GM23338 (cell line): ENCODE data around the gene MPRIP. TPM values are rescaled to one million over a fixed set of nuclear protein-coding genes. Genes with fewer than 3 reads are reported as not detected.

Experiments
- ATAC-seq: fragments of 200-7000 bp; cut with Tn5 transposase; 3 replicates; pipeline ENCODE4 v1.9.1; 2020
- DNase-seq: peaks from one replicate; pipeline ENCODE4 v3.0.0-alpha.2; 2015; ENCODE audit warnings: low spot score
- H2AFZ ChIP-seq: fragments of 200-600 bp; sonication (generic); 2 replicates; pipeline ENCODE4 v1.8.0; 2016; ENCODE audit warnings: antibody characterized with exemption, mild to moderate bottlenecking, moderate library complexity
- H3F3A ChIP-seq: fragments of 200-600 bp; sonication (generic); replicated peaks from 2 replicates; pipeline ENCODE4 v1.8.0; 2017; ENCODE audit warnings: antibody characterized with exemption, mixed run types, low read depth
- H3K27ac ChIP-seq: fragments of 200-600 bp; sonication (generic); 2 replicates; pipeline ENCODE4 v1.6.1; 2016; ENCODE audit warnings: low read depth
- H3K27me3 ChIP-seq: fragments of 200-600 bp; sonication (generic); 2 replicates; pipeline ENCODE4 v1.8.0; 2016; ENCODE audit warnings: mild to moderate bottlenecking, mixed run types, moderate library complexity; ENCODE audit not compliant: insufficient read depth
- H3K36me3 ChIP-seq: fragments of 200-600 bp; sonication (generic); 2 replicates; pipeline ENCODE4 v1.8.0; 2016; ENCODE audit warnings: mild to moderate bottlenecking; ENCODE audit not compliant: insufficient read depth
- H3K4me1 ChIP-seq: fragments of 200-600 bp; sonication (generic); 2 replicates; pipeline ENCODE4 v1.8.0; 2016; ENCODE audit warnings: mild to moderate bottlenecking, moderate library complexity; ENCODE audit not compliant: insufficient read depth
- H3K4me2 ChIP-seq: fragments of 200-600 bp; sonication (generic); 2 replicates; pipeline ENCODE4 v1.7.1; 2017; ENCODE audit warnings: mixed run types
- H3K4me3 ChIP-seq: fragments of 200-600 bp; sonication (generic); 2 replicates; pipeline ENCODE4 v1.6.1; 2016; ENCODE audit warnings: mixed run types
- H3K79me2 ChIP-seq: fragments of 200-600 bp; sonication (generic); replicated peaks from 2 replicates; pipeline ENCODE4 v1.8.0; 2017; ENCODE audit warnings: mild to moderate bottlenecking; ENCODE audit not compliant: insufficient read depth
- H3K9me2 ChIP-seq: fragments of 200-600 bp; sonication (generic); 2 replicates; pipeline ENCODE4 v1.8.0; 2017; ENCODE audit not compliant: insufficient read depth
- H4K20me1 ChIP-seq: fragments of 200-600 bp; sonication (generic); replicated peaks from 2 replicates; pipeline ENCODE4 v1.8.0; 2017; ENCODE audit warnings: mild to moderate bottlenecking; ENCODE audit not compliant: insufficient read depth
- H3K27ac Mint-ChIP-seq: 2 replicates; pipeline ENCODE4 v1.8.0; 2020; ENCODE audit warnings: inconsistent platforms, mild to moderate bottlenecking, moderate library complexity, mixed read lengths
- H3K27me3 Mint-ChIP-seq: 3 replicates; pipeline ENCODE4 v1.8.0; 2022; ENCODE audit warnings: low read depth, mild to moderate bottlenecking, moderate library complexity, mixed read lengths, inconsistent platforms; ENCODE audit not compliant: insufficient read depth, poor library complexity
- H3K36me3 Mint-ChIP-seq: 3 replicates; pipeline ENCODE4 v1.8.0; 2021; ENCODE audit warnings: low read depth, mild to moderate bottlenecking, inconsistent platforms, moderate library complexity, mixed read lengths
- H3K4me1 Mint-ChIP-seq: 3 replicates; pipeline ENCODE4 v1.8.0; 2020; ENCODE audit warnings: mild to moderate bottlenecking, inconsistent platforms, mixed read lengths
- H3K4me3 Mint-ChIP-seq: 3 replicates; pipeline ENCODE4 v1.8.0; 2021; ENCODE audit warnings: moderate library complexity, mild to moderate bottlenecking, inconsistent platforms, mixed read lengths
- H3K9me3 Mint-ChIP-seq: 3 replicates; pipeline ENCODE4 v1.8.0; 2020; ENCODE audit warnings: moderate library complexity, mild to moderate bottlenecking, inconsistent platforms, mixed read lengths
- CREB1 ChIP-seq: fragments of 250-450 bp; sonication (Bioruptor Pico); IDR thresholded peaks from 2 replicates; pipeline ENCODE4 v1.5.0; 2020; ENCODE audit warnings: low read depth, mild to moderate bottlenecking, moderate library complexity
- CTCF ChIP-seq, 2 experiments: fragments of 200-600 bp in 1 of 2; sonication (generic) in 1 of 2; conservative IDR thresholded peaks; 2 replicates each; pipeline versions ENCODE4 v1.5.1 to v1.6.1; 2016 to 2017; ENCODE audit warnings: antibody characterized with exemption in 2 of 2, low read depth in 2 of 2, mild to moderate bottlenecking in 2 of 2, moderate library complexity in 1 of 2
- ETS1 ChIP-seq: IDR thresholded peaks from 2 replicates; pipeline ENCODE4 v1.6.1; 2016; ENCODE audit warnings: antibody characterized with exemption
- EZH2 ChIP-seq: fragments of 200-600 bp; sonication (generic); IDR thresholded peaks from one replicate; pipeline ENCODE4 v1.8.0; 2017; ENCODE audit warnings: antibody characterized with exemption, mild to moderate bottlenecking, low read depth; ENCODE audit not compliant: unreplicated experiment
- EZH2phosphoT487 ChIP-seq: fragments of 200-600 bp; sonication (generic); IDR thresholded peaks from one replicate; pipeline ENCODE4 v1.8.1; 2018; ENCODE audit warnings: antibody characterized with exemption; ENCODE audit not compliant: unreplicated experiment
- JUNB ChIP-seq: IDR thresholded peaks from one replicate; pipeline ENCODE4 v1.6.1; 2016; ENCODE audit warnings: antibody characterized with exemption; ENCODE audit not compliant: unreplicated experiment
- NANOG ChIP-seq: IDR thresholded peaks from 2 replicates; pipeline ENCODE4 v1.6.1; 2016; ENCODE audit warnings: antibody characterized with exemption, borderline replicate concordance
- POLR2AphosphoS5 ChIP-seq: IDR thresholded peaks from 2 replicates; pipeline ENCODE4 v1.6.1; 2016; ENCODE audit warnings: antibody characterized with exemption, low read depth
- REST ChIP-seq: IDR thresholded peaks from one replicate; pipeline ENCODE4 v1.6.1; 2018; ENCODE audit warnings: antibody characterized with exemption; ENCODE audit not compliant: unreplicated experiment
- STAT1 ChIP-seq: IDR thresholded peaks from one replicate; pipeline ENCODE4 v1.6.1; 2016; ENCODE audit warnings: antibody characterized with exemption; ENCODE audit not compliant: unreplicated experiment
- ZNF114 ChIP-seq: fragments of 250-450 bp; sonication (Bioruptor Pico); IDR thresholded peaks from 2 replicates; pipeline ENCODE4 v1.5.0; 2020; ENCODE audit warnings: mild to moderate bottlenecking, moderate library complexity
- ZNF331 ChIP-seq: fragments of 250-450 bp; sonication (Bioruptor Pico); IDR thresholded peaks from 2 replicates; pipeline ENCODE4 v1.5.0; 2020; ENCODE audit warnings: low read depth, mild to moderate bottlenecking, moderate library complexity
- ZNF462 ChIP-seq: fragments of 250-450 bp; sonication (Bioruptor Pico); IDR thresholded peaks from 2 replicates; pipeline ENCODE4 v1.5.0; 2020; ENCODE audit warnings: mild to moderate bottlenecking, moderate library complexity
- polyA plus RNA-seq: library from polyadenylated mRNA; unstranded; fragments of >200 nt; fragmentation: Nextera tagmentation; extraction: Ambion mirVana; gene quantifications from 2 replicates; pipeline ENCODE4 v1.2.1, GENCODE V29; 2016
- total RNA-seq: library from RNA; depleted of rRNA; stranded (reverse); fragments of >200 nt; shearing (Covaris generic); gene quantifications from 2 replicates; pipeline ENCODE4 v1.2.3, GENCODE V29; 2014

MPRIP gene
- total and polyA plus RNA-seq, 2 experiments from 2014 or later = 39.3 to 113 TPM

- peaks cover 9% of the 10 kb centered on the region for H3K27me3 Mint-ChIP-seq
- Histone ChIP-seq H3F3A (no peaks in the 10 kb centered on the region), H3K4me1 (no peaks in the 10 kb centered on the region), H3K36me3 (no peaks in the 10 kb centered on the region), H3K79me2 (no peaks in the 10 kb centered on the region), H3K4me3 (no peak overlapping the region), H3K9me2 (no peaks in the 10 kb centered on the region), H4K20me1 (no peaks in the 10 kb centered on the region), H2AFZ (no peak overlapping the region), H3K27me3 (no peaks in the 10 kb centered on the region), H3K4me2 (no peak overlapping the region), H3K27ac (no peak overlapping the region)
- TF ChIP-seq POLR2AphosphoS5 (no peak), ETS1 (no peak), NANOG (no peak), REST (no peak), CTCF (conservative IDR thresholded peaks at IDR 0.05; ENCODE audit: low read depth in 2 of 2) (no peak), CREB1 (CRISPR knock-in tag) (no peak), ZNF462 (CRISPR knock-in tag) (no peak), ZNF114 (CRISPR knock-in tag) (no peak), STAT1 (no peak), ZNF331 (CRISPR knock-in tag) (no peak), EZH2 (no peak), JUNB (no peak), EZH2phosphoT487 (no peak)
- DNase-seq = no peak
- H3K27ac Mint-ChIP-seq = no peak overlapping the region
- H3K4me1 Mint-ChIP-seq = no peaks in the 10 kb centered on the region; the same call in 2 of the 3 replicates
- H3K36me3 Mint-ChIP-seq = no peaks in the 10 kb centered on the region
- H3K4me3 Mint-ChIP-seq = no peak overlapping the region
- ATAC-seq = no peak
- no peaks in the 10 kb centered on the region for H3K9me3 Mint-ChIP-seq
These were observed 158.1 kb downstream of the MPRIP start for GRCh38 chr17:17200311-17200710.
